ENCODE results near the gene RMDN3. TPM values are rescaled to one million over a fixed set of nuclear protein-coding genes. Genes with fewer than 3 reads are reported as not detected.

RMDN3 gene
- total RNA-seq, 2 experiments from 2014 or later, result 29.1 to 30.3 TPM

DNA sequence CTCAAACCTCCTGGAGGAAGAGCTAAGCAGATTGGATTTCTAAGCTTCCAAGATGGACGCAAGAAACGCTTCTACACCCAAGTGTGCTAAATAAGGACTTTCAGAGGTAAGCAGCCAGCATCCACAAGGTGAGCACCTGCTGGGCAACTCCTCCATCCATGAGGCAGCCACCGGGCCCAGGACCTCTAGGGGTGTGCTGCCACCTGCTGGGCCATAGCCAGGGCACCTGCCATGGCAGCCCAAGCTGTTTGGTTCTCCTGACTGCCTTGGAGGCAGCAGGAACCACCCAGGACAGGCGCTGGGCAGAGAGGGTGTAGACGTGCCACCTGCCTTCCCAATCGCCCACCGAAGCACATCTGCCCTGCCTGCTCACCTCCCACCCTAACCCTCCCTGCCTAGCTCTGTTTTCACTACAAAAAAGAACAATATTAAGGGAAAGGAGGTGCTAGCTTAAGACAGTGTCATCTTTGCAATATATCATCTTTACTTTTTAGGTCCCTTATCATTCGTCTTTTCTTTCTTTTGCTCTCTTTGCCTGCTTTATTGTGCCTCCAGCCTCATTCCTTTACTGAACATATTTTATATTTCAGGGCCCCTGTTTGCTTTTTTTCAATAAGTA lies 27.7 kb upstream of the RMDN3 start:
- peaks cover 10% of the 10 kb centered on the region for H3K4me1 ChIP-seq (ENCODE audit: insufficient read depth, low read length)
- DNase-seq (peak; percentile 70 to 88 (median 78)), ATAC-seq (ENCODE audit: poor library complexity) (peak; percentile 94)
- ChIA-PET CTCF (interaction anchor here (0.6 to 2.2 kb wide), 27 partner anchors 10 to 228 kb away, joined by 3 to 19 read pairs (median 5); partner anchors contain the start of genes C15orf62, GCHFR, RAD51 and VPS18), POLR2A (interaction anchor here (1.0 to 1.8 kb wide), 5 partner anchors 19 to 501 kb away, joined by 3 to 8 read pairs (median 5); partner anchors contain the start of genes GCHFR and RAD51)
- H3K9me3 Mint-ChIP-seq, result no peaks in the 10 kb centered on the region
- TF ChIP-seq, protein P1, sequence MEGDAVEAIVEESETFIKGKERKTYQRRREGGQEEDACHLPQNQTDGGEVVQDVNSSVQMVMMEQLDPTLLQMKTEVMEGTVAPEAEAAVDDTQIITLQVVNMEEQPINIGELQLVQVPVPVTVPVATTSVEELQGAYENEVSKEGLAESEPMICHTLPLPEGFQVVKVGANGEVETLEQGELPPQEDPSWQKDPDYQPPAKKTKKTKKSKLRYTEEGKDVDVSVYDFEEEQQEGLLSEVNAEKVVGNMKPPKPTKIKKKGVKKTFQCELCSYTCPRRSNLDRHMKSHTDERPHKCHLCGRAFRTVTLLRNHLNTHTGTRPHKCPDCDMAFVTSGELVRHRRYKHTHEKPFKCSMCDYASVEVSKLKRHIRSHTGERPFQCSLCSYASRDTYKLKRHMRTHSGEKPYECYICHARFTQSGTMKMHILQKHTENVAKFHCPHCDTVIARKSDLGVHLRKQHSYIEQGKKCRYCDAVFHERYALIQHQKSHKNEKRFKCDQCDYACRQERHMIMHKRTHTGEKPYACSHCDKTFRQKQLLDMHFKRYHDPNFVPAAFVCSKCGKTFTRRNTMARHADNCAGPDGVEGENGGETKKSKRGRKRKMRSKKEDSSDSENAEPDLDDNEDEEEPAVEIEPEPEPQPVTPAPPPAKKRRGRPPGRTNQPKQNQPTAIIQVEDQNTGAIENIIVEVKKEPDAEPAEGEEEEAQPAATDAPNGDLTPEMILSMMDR (IDR thresholded peaks at IDR 0.05), result peak; percentile 82
- H3K4me1 Mint-ChIP-seq (ENCODE audit: low read depth), result peaks cover 32% of the 10 kb centered on the region
- no peak overlapping the region for H3K4me3 Mint-ChIP-seq
- no peaks in the 10 kb centered on the region for H3K9me3 ChIP-seq (ENCODE audit: control insufficient read depth in 1 of 2, insufficient read depth in 1 of 2, low read length in 2 of 2)
- no peaks in the 10 kb centered on the region for H3K27me3 ChIP-seq (ENCODE audit: control insufficient read depth in 1 of 2, insufficient read depth in 2 of 2, low read length in 2 of 2)
- H3K27ac Mint-ChIP-seq, result peak overlapping the region; percentile 1
- H3K36me3 Mint-ChIP-seq (ENCODE audit: low read depth), result peaks cover 23% of the 10 kb centered on the region
- no peak overlapping the region for H3K27ac ChIP-seq (ENCODE audit: low read depth in 1 of 2, low read length in 2 of 2)
- no peaks in the 10 kb centered on the region for H3K27me3 Mint-ChIP-seq
- peaks cover 27% of the 10 kb centered on the region for H3K36me3 ChIP-seq (ENCODE audit: insufficient read depth, low read length)
- H3K4me3 ChIP-seq (ENCODE audit: low read length), result no peak overlapping the region
- intact Hi-C loops (cut with DNase I, micrococcal nuclease), result loop anchor here (1.0 to 5.0 kb wide), 7 partner anchors 35 to 264 kb away; no protein-coding TSS in a partner anchor

DNA sequence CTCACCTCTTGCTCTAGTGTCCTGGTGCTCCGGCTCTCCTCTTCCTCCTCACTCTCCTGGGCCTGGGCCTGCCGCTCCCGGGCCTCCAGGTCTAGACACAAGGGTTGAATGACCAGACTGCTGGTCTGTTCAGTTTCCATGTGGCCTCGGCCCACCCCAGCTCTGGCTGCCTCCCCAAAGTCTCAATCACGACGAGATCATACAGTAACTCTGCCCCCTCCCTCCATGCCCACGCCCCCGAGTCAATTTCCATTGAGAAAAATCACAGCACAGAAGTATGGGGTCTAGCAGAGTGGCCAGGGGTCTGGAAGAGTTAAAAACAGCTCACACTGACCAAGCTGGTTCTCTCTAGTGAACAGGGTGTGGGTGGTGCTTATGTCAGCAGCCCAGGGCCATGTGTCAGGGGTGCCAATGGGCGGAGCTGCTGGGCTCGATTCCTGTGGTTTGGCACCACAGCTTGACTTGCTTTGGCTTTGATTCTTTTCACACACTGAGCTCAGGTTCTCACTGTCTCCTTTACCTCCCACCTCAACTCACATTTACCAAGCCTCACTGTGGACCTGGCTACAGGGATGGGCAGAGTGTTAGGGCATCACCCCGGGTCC lies 21.6 kb upstream of the RMDN3 start:
- Histone ChIP-seq H3K36me3 (ENCODE audit: insufficient read depth, low read length) (peaks cover 68% of the 10 kb centered on the region), H3K9me3 (ENCODE audit: control insufficient read depth in 1 of 2, insufficient read depth in 1 of 2, low read length in 2 of 2) (no peaks in the 10 kb centered on the region), H3K4me1 (ENCODE audit: insufficient read depth, low read length) (peaks cover 7% of the 10 kb centered on the region), H3K27me3 (ENCODE audit: control insufficient read depth in 1 of 2, insufficient read depth in 2 of 2, low read length in 2 of 2) (no peaks in the 10 kb centered on the region), H3K27ac (ENCODE audit: low read depth in 1 of 2, low read length in 2 of 2) (no peak overlapping the region), H3K4me3 (ENCODE audit: low read length) (no peak overlapping the region)
- Mint-ChIP-seq H3K9me3 (no peaks in the 10 kb centered on the region), H3K27ac (no peak overlapping the region), H3K4me1 (ENCODE audit: low read depth) (no peaks in the 10 kb centered on the region), H3K4me3 (no peak overlapping the region), H3K36me3 (ENCODE audit: low read depth) (peaks cover 67% of the 10 kb centered on the region), H3K27me3 (no peaks in the 10 kb centered on the region)
- TF ChIP-seq, protein P1 (IDR thresholded peaks at IDR 0.05), result no peak
- POLR2A ChIA-PET, result no interaction called here
- intact Hi-C loops (cut with DNase I, micrococcal nuclease), result no loop called here
- DNase-seq (peak in 4 of 14 experiments; percentile 33 to 80 (median 56)), ATAC-seq (ENCODE audit: poor library complexity) (peak; percentile 41)
- CTCF ChIA-PET, result interaction anchor here (0.5 kb wide), 1 partner anchor 27 kb away, joined by 3 read pairs; no protein-coding TSS in a partner anchor

DNA sequence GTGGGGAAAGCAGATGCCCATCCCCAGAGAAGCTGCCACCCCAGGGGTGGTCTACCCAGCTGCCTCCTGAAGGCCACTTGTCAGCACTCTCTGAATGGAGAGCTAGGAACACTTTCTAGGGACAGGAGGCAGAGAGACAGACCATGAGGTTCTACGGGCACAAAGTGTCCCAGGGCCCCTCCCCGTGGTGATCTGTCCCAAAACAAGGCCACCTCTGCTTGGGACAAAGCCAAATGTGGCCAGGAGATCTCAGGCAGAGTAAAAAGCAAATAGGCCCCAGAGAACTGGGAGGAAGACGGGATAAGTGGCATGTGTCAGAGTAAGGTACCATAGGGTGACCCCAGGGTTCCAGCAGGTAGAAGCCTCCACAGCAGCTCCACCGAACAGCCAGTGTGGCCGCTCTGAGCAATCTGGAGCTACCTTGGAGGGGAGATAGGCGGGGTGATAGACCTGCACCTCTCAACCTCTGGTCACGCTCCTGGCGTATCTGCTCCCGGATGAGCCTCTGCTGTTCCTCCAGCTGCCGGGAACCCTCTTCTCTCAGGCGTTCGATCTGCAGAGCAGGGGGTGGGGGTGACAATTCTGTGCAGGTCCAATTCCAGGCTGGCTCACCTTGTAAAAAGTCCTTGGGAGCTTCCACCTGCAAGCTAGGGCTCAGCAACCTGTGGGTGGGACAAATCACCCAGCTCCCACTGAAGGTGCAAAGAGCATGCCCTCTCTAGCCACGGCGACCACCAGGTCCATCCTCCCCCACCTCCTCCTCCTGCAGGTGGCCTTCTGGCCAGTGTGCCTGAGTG lies 20.9 kb upstream of the RMDN3 start:
- peaks cover 7% of the 10 kb centered on the region for H3K4me1 ChIP-seq (ENCODE audit: insufficient read depth, low read length)
- no peak for ATAC-seq (ENCODE audit: poor library complexity)
- Mint-ChIP-seq H3K27ac (no peak overlapping the region), H3K4me1 (ENCODE audit: low read depth) (no peaks in the 10 kb centered on the region), H3K4me3 (no peak overlapping the region), H3K9me3 (no peaks in the 10 kb centered on the region), H3K27me3 (no peaks in the 10 kb centered on the region), H3K36me3 (ENCODE audit: low read depth) (peaks cover 69% of the 10 kb centered on the region)
- H3K9me3 ChIP-seq (ENCODE audit: control insufficient read depth in 1 of 2, insufficient read depth in 1 of 2, low read length in 2 of 2), result no peaks in the 10 kb centered on the region
- peaks cover 68% of the 10 kb centered on the region for H3K36me3 ChIP-seq (ENCODE audit: insufficient read depth, low read length)
- H3K27ac ChIP-seq (ENCODE audit: low read depth in 1 of 2, low read length in 2 of 2), result no peak overlapping the region
- no peak for DNase-seq
- intact Hi-C loops (cut with DNase I, micrococcal nuclease), result no loop called here
- CTCF ChIA-PET, result interaction anchor here (0.5 kb wide), 1 partner anchor 28 kb away, joined by 3 read pairs; no protein-coding TSS in a partner anchor
- no peaks in the 10 kb centered on the region for H3K27me3 ChIP-seq (ENCODE audit: control insufficient read depth in 1 of 2, insufficient read depth in 2 of 2, low read length in 2 of 2)
- POLR2A ChIA-PET, result no interaction called here
- no peak overlapping the region for H3K4me3 ChIP-seq (ENCODE audit: low read length)
- TF ChIP-seq, protein P1 (IDR thresholded peaks at IDR 0.05), result no peak

Measured in CD4-positive, alpha-beta T cell (primary cell).